SK-N-SH (cell line): ENCODE results near the gene BNIP5. TPM values are rescaled to one million over a fixed set of nuclear protein-coding genes. Genes with fewer than 3 reads are reported as not detected.

Experiments
- CTCF ChIA-PET: fragments of 300-600, 350-600 bp; formaldehyde crosslinking; extraction: SDS; loops from one replicate; lab custom pipeline; 2021; lab: Yijun Ruan, JAX
- POLR2A ChIA-PET: fragments of 350-600 bp; sonication (Branson Sonifier 250); formaldehyde crosslinking; extraction: SDS; loops from one replicate; lab custom pipeline; 2020; ENCODE audit warnings: antibody characterized with exemption, inconsistent platforms; lab: Yijun Ruan, JAX
- DNase-seq: peaks from one replicate; pipeline ENCODE4 v3.0.0; 2012
- H2AFZ ChIP-seq: fragments of 200-600 bp; sonication (generic); 2 replicates; pipeline ENCODE4 v1.8.1; 2016; ENCODE audit warnings: antibody characterized with exemption, mild to moderate bottlenecking, low read depth
- H3F3A ChIP-seq: fragments of 200-600 bp; sonication (generic); replicated peaks from 2 replicates; pipeline ENCODE3; 2016; ENCODE audit warnings: antibody characterized with exemption, mild to moderate bottlenecking; ENCODE audit not compliant: insufficient read depth
- H3K27ac ChIP-seq, 2 experiments: fragments of 200-500 bp in 1 of 2; fragments of 200-600 bp in 1 of 2; sonication (Bioruptor generic) in 1 of 2; sonication (generic), shearing (Covaris generic) in 1 of 2; 2 replicates each; pipeline versions ENCODE4 v1.5.1 to v1.6.1; 2014 to 2016; ENCODE audit warnings: low read depth in 2 of 2, inconsistent platforms in 1 of 2, low read length in 1 of 2, mild to moderate bottlenecking in 1 of 2, mixed read lengths in 1 of 2
- H3K27me3 ChIP-seq: fragments of 200-600 bp; sonication (generic), shearing (Covaris generic); 2 replicates; pipeline ENCODE4 v1.6.1; 2016; ENCODE audit warnings: mixed run types; ENCODE audit not compliant: insufficient read depth
- H3K36me3 ChIP-seq, 2 experiments: fragments of 200-500 bp in 1 of 2; fragments of 200-600 bp in 1 of 2; sonication (Bioruptor generic) in 1 of 2; sonication (generic) in 1 of 2; replicated peaks in 1 of 2; 2 replicates each; pipeline versions ENCODE3 to v1.5.1; 2014 to 2016; ENCODE audit warnings: low read length in 1 of 2, mild to moderate bottlenecking in 1 of 2; ENCODE audit not compliant: insufficient read depth in 2 of 2, control insufficient read depth in 1 of 2
- H3K4me1 ChIP-seq, 2 experiments: fragments of 200-500 bp in 1 of 2; fragments of 200-600 bp in 1 of 2; sonication (Bioruptor generic) in 1 of 2; sonication (generic), shearing (Covaris generic) in 1 of 2; 2 replicates each; pipeline versions ENCODE4 v1.5.1 to v1.6.1; 2014 to 2016; ENCODE audit warnings: low read depth in 1 of 2, low read length in 1 of 2, mixed run types in 1 of 2; ENCODE audit not compliant: insufficient read depth in 2 of 2, control insufficient read depth in 1 of 2
- H3K4me2 ChIP-seq: fragments of 200-600 bp; sonication (generic), shearing (Covaris generic); 2 replicates; pipeline ENCODE4 v1.6.1; 2017; ENCODE audit warnings: mixed run types
- H3K4me3 ChIP-seq, 2 experiments: fragments of 200-500 bp in 1 of 2; fragments of 200-600 bp in 1 of 2; sonication (Bioruptor generic) in 1 of 2; sonication (generic), shearing (Covaris generic) in 1 of 2; 2 replicates each; pipeline versions ENCODE4 v1.5.1 to v1.8.1; 2014 to 2016; ENCODE audit warnings: low read depth in 2 of 2, inconsistent platforms in 1 of 2, low read length in 1 of 2, mild to moderate bottlenecking in 1 of 2, mixed read lengths in 1 of 2, moderate library complexity in 1 of 2
- H3K79me2 ChIP-seq: fragments of 200-600 bp; sonication (generic); 2 replicates; pipeline ENCODE4 v1.8.1; 2017; ENCODE audit warnings: mild to moderate bottlenecking; ENCODE audit not compliant: insufficient read depth
- H3K9ac ChIP-seq: fragments of 200-600 bp; sonication (generic); 2 replicates; pipeline ENCODE4 v1.6.1; 2017; ENCODE audit warnings: mixed run types
- H3K9me2 ChIP-seq: fragments of 200-600 bp; sonication (generic); 2 replicates; pipeline ENCODE4 v1.6.1; 2017; ENCODE audit warnings: mixed run types
- H3K9me3 ChIP-seq: fragments of 200-600 bp; sonication (generic); 2 replicates; pipeline ENCODE4 v1.6.1; 2017; ENCODE audit warnings: mixed run types, mild to moderate bottlenecking, moderate library complexity
- H4K20me1 ChIP-seq: fragments of 200-600 bp; sonication (generic); 2 replicates; pipeline ENCODE4 v1.6.1; 2017; ENCODE audit warnings: mild to moderate bottlenecking, mixed run types; ENCODE audit not compliant: insufficient read depth
- CHD2 ChIP-seq: fragments of 150-350 bp; IDR thresholded peaks from 2 replicates; pipeline ENCODE4 v1.6.1; 2018; ENCODE audit warnings: low read length; ENCODE audit not compliant: partially characterized antibody
- CTCF ChIP-seq: fragments of 200-600 bp; sonication (generic); IDR thresholded peaks from 2 replicates; pipeline ENCODE4 v1.6.1; 2017; ENCODE audit warnings: antibody characterized with exemption, mild to moderate bottlenecking, moderate library complexity
- FOSL2 ChIP-seq: IDR thresholded peaks from 2 replicates; pipeline ENCODE4 v1.4.0; 2012; ENCODE audit warnings: low read depth, mild to moderate bottlenecking, moderate library complexity, borderline replicate concordance
- FOXJ3 ChIP-seq: sonication (generic); formaldehyde crosslinking; IDR thresholded peaks from 2 replicates; pipeline ENCODE4 v1.5.1; 2020; ENCODE audit warnings: mild to moderate bottlenecking, missing genetic modification reagents
- FOXM1 ChIP-seq: IDR thresholded peaks from 2 replicates; pipeline ENCODE4 v1.4.0; 2012; ENCODE audit warnings: low read depth, mild to moderate bottlenecking
- IRF3 ChIP-seq: fragments of 150-350 bp; IDR thresholded peaks from 2 replicates; pipeline ENCODE4 v1.6.1; 2016; ENCODE audit warnings: mild to moderate bottlenecking, low read depth, low read length
- MXI1 ChIP-seq: IDR thresholded peaks from 2 replicates; pipeline ENCODE4 v1.6.1; 2012; ENCODE audit warnings: mild to moderate bottlenecking, low read depth, low read length, improper control_type of control experiment
- NFIC ChIP-seq: IDR thresholded peaks from 2 replicates; pipeline ENCODE4 v1.4.0; 2012; ENCODE audit warnings: borderline replicate concordance
- NRF1 ChIP-seq: IDR thresholded peaks from 2 replicates; pipeline ENCODE4 v1.6.1; 2012; ENCODE audit warnings: low read depth, mild to moderate bottlenecking, low read length
- PBX3 ChIP-seq: IDR thresholded peaks from 2 replicates; pipeline ENCODE4; 2012
- POLR2AphosphoS5 ChIP-seq: IDR thresholded peaks from 2 replicates; pipeline ENCODE4 v1.6.1; 2012; ENCODE audit warnings: low read depth, low read length
- RAD21 ChIP-seq: IDR thresholded peaks from 2 replicates; pipeline ENCODE4 v1.6.1; 2012; ENCODE audit warnings: mild to moderate bottlenecking, low read length
- RCOR1 ChIP-seq: fragments of 150-350 bp; IDR thresholded peaks from 2 replicates; pipeline ENCODE4 v1.6.1; 2017; ENCODE audit warnings: antibody characterized with exemption, low read length
- RXRA ChIP-seq: IDR thresholded peaks from 2 replicates; pipeline ENCODE4 v1.4.0; 2012; ENCODE audit warnings: low read depth, mild to moderate bottlenecking, borderline replicate concordance
- SMC3 ChIP-seq: IDR thresholded peaks from 2 replicates; pipeline ENCODE4 v1.6.1; 2012; ENCODE audit warnings: low read depth, low read length, improper control_type of control experiment
- TAF1 ChIP-seq: IDR thresholded peaks from 2 replicates; pipeline ENCODE4 v1.6.1; 2012; ENCODE audit warnings: low read depth, mild to moderate bottlenecking, low read length, moderate library complexity, borderline replicate concordance
- USF1 ChIP-seq: IDR thresholded peaks from 2 replicates; pipeline ENCODE4 v1.4.0; 2012; ENCODE audit warnings: low read depth, borderline replicate concordance
- YY1 ChIP-seq: IDR thresholded peaks from 2 replicates; pipeline ENCODE4 v1.4.0; 2012; ENCODE audit warnings: low read depth, mild to moderate bottlenecking
- WGBS: methylation state at CpG from one replicate; pipeline ENCODE4 v1.1.6; 2017; ENCODE audit warnings: low lambda C conversion rate; 5-methylcytosine and 5-hydroxymethylcytosine counted together
- polyA plus RNA-seq, 3 experiments: library from polyadenylated mRNA; depleted of rRNA; stranded (reverse); fragments of >200 nt; gene quantifications; 2 replicates each; pipeline ENCODE4 v1.2.3, GENCODE V29; 2012

Gene BNIP5
- polyA plus RNA-seq, 1 of the 3 experiments (the other 2 are of a cell fraction), result not detected

- CTCF ChIA-PET, result interaction anchor here (0.6 to 5.3 kb wide), 3 partner anchors 13 to 404 kb away, joined by 3 to 24 read pairs (median 16); no protein-coding TSS in a partner anchor
- Histone ChIP-seq H3K9ac (no peak overlapping the region), H3K4me1 (peaks cover 0 to 15% of the 10 kb centered on the region in 2 experiments; a peak in 1 of 4 replicates), H3K27me3 (peaks cover 7% of the 10 kb centered on the region)
- TF ChIP-seq FOSL2, result no peak
- TF ChIP-seq RAD21, result no peak
- TF ChIP-seq NRF1, result no peak
- no peak for TF ChIP-seq FOXJ3
- no peak for TF ChIP-seq CTCF
- no peak for TF ChIP-seq SMC3
- TF ChIP-seq RXRA, result no peak
- no peak for TF ChIP-seq YY1
- no peak for TF ChIP-seq FOXM1
- no peak for TF ChIP-seq IRF3
- no peak for TF ChIP-seq CHD2
- TF ChIP-seq, all 33 proteins: peak for 0
- H3K4me3 ChIP-seq, result no peak overlapping the region
- DNase-seq, result no peak
- no peaks in the 10 kb centered on the region for H3K9me2 ChIP-seq
- no peak overlapping the region for H2AFZ ChIP-seq
- H4K20me1 ChIP-seq, result no peaks in the 10 kb centered on the region
- POLR2A ChIA-PET, result no interaction called here
- no peaks in the 10 kb centered on the region for H3K36me3 ChIP-seq
- no peaks in the 10 kb centered on the region for H3K9me3 ChIP-seq
- no peaks in the 10 kb centered on the region for H3F3A ChIP-seq
- no peaks in the 10 kb centered on the region for H3K79me2 ChIP-seq
- H3K4me2 ChIP-seq, result no peak overlapping the region
- no peak overlapping the region for H3K27ac ChIP-seq
Measured at GRCh38 chr6:36327919-36328236, 8.8 kb downstream of the BNIP5 start.

GRCh38 chr6:36327226-36327918 lies 9.3 kb downstream of the BNIP5 start:
- H3K4me3 ChIP-seq, result no peak overlapping the region
- no peaks in the 10 kb centered on the region for H4K20me1 ChIP-seq
- DNase-seq, result no peak
- no peak overlapping the region for H3K9ac ChIP-seq
- H3K36me3 ChIP-seq, result no peaks in the 10 kb centered on the region
- WGBS, result 65% methylated on average over 6 of the region's 6 CpGs
- no peak overlapping the region for H3K27ac ChIP-seq
- no peak overlapping the region for H2AFZ ChIP-seq
- no peaks in the 10 kb centered on the region for H3K9me2 ChIP-seq
- CTCF ChIA-PET, result interaction anchor here (0.6 to 5.3 kb wide), 7 partner anchors 14 to 403 kb away, joined by 3 to 24 read pairs (median 4); no protein-coding TSS in a partner anchor
- TF ChIP-seq MXI1 (no peak), RCOR1 (no peak), TAF1 (no peak), FOXM1 (no peak), CHD2 (no peak), SMC3 (no peak), NFIC (no peak), IRF3 (no peak), PBX3 (no peak), POLR2AphosphoS5 (no peak), USF1 (no peak)
- TF ChIP-seq, all 33 proteins: peak for 0
- Histone ChIP-seq H3K79me2 (no peaks in the 10 kb centered on the region), H3K4me1 (peaks cover 0 to 17% of the 10 kb centered on the region in 2 experiments; a peak in 1 of 4 replicates), H3K4me2 (no peak overlapping the region), H3K27me3 (peaks cover 2% of the 10 kb centered on the region; the same call in 1 of the 2 replicates), H3F3A (no peaks in the 10 kb centered on the region), H3K9me3 (no peaks in the 10 kb centered on the region)
- POLR2A ChIA-PET, result no interaction called here
